ENCODE data around the gene SLC29A2. TPM values are rescaled to one million over a fixed set of nuclear protein-coding genes. Genes with fewer than 3 reads are reported as not detected.
"Not testable (repeated sequence)": the region's sequence is repeated elsewhere in the genome, so short reads cannot be mapped to it uniquely, and the experiment has no call there.

The SLC29A2 gene
- total RNA-seq, 1 donor from 2014 or later: 17.4 TPM

DNA sequence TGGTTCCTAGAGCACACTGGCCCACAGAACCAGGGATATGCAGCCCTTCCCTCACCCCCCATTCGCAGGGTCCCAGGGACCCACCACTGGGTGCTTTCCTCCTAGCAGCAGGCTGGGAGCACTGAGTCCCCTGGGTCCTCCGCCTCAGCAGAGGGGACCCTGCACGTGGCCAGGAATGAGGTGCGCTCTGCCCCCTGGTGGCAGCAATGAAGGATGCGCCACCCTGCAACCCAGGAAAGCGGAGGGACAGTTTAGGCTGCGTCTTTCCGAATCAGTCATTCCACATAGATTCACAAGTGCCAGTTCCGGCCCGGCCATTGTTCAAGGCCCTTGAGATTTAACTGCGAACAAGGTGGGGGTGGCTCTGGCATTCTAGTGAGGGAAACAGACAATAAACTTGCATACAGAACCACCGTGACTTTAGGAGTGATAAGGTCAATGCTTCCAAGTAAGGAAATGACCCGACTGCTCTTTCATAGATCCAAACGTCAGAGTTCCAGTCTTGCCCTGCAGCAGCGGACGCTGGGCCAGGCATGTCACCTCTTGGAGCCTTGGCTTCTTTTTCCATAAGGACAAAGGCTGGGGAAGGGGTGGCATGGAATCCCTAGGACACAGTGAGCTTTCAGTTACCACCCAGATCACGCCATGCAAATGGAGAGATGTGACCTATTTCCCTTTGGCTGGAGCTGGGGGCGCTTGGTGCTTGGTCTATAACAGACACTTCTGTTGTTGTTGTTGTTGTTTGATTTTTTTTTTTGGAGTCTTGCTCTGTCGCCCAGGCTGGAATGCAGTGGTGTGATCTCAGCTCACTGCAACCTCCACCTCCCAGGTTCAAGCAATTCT is 43.0 kb downstream of the SLC29A2 start:
- peak overlapping the region; percentile 34 for H3K4me3 Mint-ChIP-seq
- peak overlapping the region; percentile 72 for H3K27ac Mint-ChIP-seq
- no peaks in the 10 kb centered on the region for H3K36me3 Mint-ChIP-seq (ENCODE audit: low read depth)
- no peaks in the 10 kb centered on the region for H3K27me3 Mint-ChIP-seq
- H3K4me1 Mint-ChIP-seq: peaks cover 37% of the 10 kb centered on the region
- peak; percentile 94 for DNase-seq
- no peaks in the 10 kb centered on the region for H3K9me3 Mint-ChIP-seq
- intact Hi-C loops (cut with micrococcal nuclease): loop anchor here (1.0 kb wide), 3 partner anchors 16 to 106 kb away; partner anchors contain the start of gene YIF1A

DNA sequence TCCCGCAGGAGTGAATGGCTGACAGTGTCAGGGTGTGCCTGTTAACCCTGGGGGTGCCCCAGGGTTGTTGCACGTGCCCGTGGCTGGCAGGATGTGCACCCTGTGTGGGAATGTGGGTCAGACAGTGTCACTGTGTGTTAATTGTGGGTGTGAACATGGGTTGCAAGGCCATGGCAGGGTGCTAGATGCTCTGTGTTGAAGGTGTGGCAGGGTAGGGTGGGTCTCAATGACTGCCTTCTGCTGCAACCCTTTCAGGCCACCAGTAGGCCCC is 43.6 kb downstream of the SLC29A2 start:
- Mint-ChIP-seq H3K27ac (peak overlapping the region; percentile 72), H3K27me3 (no peaks in the 10 kb centered on the region), H3K4me3 (peak overlapping the region; percentile 34), H3K9me3 (no peaks in the 10 kb centered on the region), H3K36me3 (ENCODE audit: low read depth) (no peaks in the 10 kb centered on the region), H3K4me1 (peaks cover 37% of the 10 kb centered on the region)
- intact Hi-C loops (cut with micrococcal nuclease): loop anchor here (1.0 kb wide), 3 partner anchors 16 to 106 kb away; partner anchors contain the start of gene YIF1A
- peak; percentile 73 for DNase-seq

DNA sequence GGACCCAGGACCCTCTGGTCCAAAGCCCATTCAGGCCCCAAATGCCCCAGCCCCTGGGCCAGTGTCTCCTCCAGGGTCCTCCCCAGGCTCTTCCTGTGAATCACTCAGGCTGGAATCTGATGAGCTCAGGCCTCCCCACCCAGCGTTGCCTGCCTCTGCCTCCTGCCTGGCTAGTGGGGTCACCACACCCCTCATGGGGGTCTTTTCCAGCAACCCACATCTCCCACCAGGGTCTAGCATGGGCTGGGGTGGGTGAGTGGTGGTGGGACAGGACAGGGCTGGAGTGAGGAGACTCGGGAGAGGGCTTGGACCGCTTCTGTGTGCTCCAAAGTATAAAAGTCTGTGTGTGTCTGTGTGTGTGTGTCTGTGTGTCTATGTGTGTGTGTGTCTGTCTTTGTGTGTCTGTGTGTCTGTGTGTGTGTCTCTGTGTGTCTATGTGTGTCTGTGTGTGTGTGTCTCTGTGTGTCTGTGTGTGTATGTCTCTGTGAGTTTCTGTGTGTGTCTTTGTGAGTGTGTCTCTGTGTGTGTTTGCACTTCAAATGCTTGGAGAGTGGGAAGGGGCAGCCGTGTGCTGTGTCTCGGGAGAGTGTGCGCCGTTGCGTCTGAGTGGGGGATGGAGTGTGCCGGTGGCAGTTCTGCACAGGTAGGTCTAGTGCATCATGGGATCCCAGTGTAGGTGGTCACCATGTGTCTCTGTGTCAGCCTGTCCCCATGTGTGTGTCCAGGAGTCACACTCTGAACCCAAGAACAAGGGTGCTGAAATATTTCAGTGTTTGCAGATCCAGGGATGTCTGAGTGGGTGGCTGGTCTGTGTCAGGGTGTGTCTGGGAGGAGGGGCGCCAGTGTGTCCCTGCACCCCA is 44.2 kb downstream of the SLC29A2 start:
- H3K27me3 Mint-ChIP-seq: no peaks in the 10 kb centered on the region
- peak overlapping the region; percentile 15 for H3K4me3 Mint-ChIP-seq
- DNase-seq: no peak
- H3K9me3 Mint-ChIP-seq: no peaks in the 10 kb centered on the region
- intact Hi-C loops (cut with micrococcal nuclease): loop anchor here (1.0 kb wide), 3 partner anchors 15 to 105 kb away; partner anchors contain the start of gene YIF1A
- no peaks in the 10 kb centered on the region for H3K36me3 Mint-ChIP-seq (ENCODE audit: low read depth)
- H3K27ac Mint-ChIP-seq: peak overlapping the region; percentile 72
- peaks cover 37% of the 10 kb centered on the region for H3K4me1 Mint-ChIP-seq

- H3K27me3 Mint-ChIP-seq: no peaks in the 10 kb centered on the region
- H3K27ac Mint-ChIP-seq: peak overlapping the region; percentile 83
- H3K36me3 Mint-ChIP-seq (ENCODE audit: low read depth): no peaks in the 10 kb centered on the region
- H3K4me1 Mint-ChIP-seq: peaks cover 37% of the 10 kb centered on the region
- intact Hi-C loops (cut with micrococcal nuclease): no loop called here
- peak; percentile 86 for DNase-seq
- no peaks in the 10 kb centered on the region for H3K9me3 Mint-ChIP-seq
- peak overlapping the region; percentile 48 for H3K4me3 Mint-ChIP-seq
Measured at GRCh38 chr11:66326261-66327111, 45.1 kb downstream of the SLC29A2 start.

DNA sequence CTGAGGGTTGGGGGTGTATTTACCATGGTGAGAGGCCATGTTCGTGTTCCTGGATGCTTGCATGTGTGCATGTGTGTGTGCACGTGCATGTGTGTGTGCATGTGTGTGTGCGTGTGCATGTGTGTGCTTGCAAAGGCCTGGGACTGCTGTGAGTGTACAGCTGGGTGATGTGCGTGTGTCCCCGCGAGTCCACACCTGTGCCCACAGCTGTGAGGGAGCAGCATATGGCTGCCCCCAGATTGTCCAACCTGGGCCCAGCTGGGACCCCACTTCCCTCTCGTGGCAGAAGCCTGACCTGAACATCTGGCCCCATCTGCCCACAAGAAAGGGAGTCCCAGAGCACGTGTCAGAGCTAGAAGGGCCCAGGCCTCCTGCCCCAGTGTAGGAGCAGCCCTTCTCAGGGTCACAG is 46.3 kb downstream of the SLC29A2 start:
- peaks cover 37% of the 10 kb centered on the region for H3K4me1 Mint-ChIP-seq
- H3K27ac Mint-ChIP-seq: no peak overlapping the region
- no peaks in the 10 kb centered on the region for H3K27me3 Mint-ChIP-seq
- DNase-seq: no peak
- H3K4me3 Mint-ChIP-seq: no peak overlapping the region
- intact Hi-C loops (cut with micrococcal nuclease): no loop called here
- H3K9me3 Mint-ChIP-seq: no peaks in the 10 kb centered on the region
- no peaks in the 10 kb centered on the region for H3K36me3 Mint-ChIP-seq (ENCODE audit: low read depth)

- Mint-ChIP-seq H3K4me3 (no peak overlapping the region), H3K9me3 (no peaks in the 10 kb centered on the region), H3K36me3 (ENCODE audit: low read depth) (no peaks in the 10 kb centered on the region), H3K27me3 (no peaks in the 10 kb centered on the region), H3K27ac (no peak overlapping the region), H3K4me1 (peaks cover 39% of the 10 kb centered on the region)
- DNase-seq: no peak
- intact Hi-C loops (cut with micrococcal nuclease): no loop called here
Measured at GRCh38 chr11:66324664-66325063, 46.9 kb downstream of the SLC29A2 start.

DNA sequence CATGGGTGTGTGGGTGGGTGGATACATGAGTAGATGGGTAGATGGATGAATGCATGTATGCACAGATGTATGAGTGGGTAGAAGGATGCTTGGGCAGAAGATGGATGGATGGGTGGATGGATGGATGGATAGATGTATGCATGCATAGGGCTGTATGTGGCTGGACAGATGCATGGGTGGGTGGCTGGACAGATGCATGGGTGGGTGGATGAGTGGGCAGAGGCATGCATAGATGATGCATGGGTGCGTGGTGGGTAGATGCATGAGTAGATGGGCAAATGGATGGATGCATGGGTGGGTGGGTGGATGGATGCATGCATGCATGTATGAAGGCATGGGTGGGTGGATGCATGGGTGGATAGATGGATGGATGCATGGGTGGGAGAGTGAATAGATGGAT is 47.9 kb downstream of the SLC29A2 start:
- Mint-ChIP-seq H3K27me3 (no peaks in the 10 kb centered on the region), H3K4me3 (no peak overlapping the region), H3K27ac (no peak overlapping the region), H3K4me1 (peaks cover 45% of the 10 kb centered on the region), H3K36me3 (ENCODE audit: low read depth) (no peaks in the 10 kb centered on the region), H3K9me3 (no peaks in the 10 kb centered on the region)
- intact Hi-C loops (cut with micrococcal nuclease): no loop called here
- no peak for DNase-seq

DNA sequence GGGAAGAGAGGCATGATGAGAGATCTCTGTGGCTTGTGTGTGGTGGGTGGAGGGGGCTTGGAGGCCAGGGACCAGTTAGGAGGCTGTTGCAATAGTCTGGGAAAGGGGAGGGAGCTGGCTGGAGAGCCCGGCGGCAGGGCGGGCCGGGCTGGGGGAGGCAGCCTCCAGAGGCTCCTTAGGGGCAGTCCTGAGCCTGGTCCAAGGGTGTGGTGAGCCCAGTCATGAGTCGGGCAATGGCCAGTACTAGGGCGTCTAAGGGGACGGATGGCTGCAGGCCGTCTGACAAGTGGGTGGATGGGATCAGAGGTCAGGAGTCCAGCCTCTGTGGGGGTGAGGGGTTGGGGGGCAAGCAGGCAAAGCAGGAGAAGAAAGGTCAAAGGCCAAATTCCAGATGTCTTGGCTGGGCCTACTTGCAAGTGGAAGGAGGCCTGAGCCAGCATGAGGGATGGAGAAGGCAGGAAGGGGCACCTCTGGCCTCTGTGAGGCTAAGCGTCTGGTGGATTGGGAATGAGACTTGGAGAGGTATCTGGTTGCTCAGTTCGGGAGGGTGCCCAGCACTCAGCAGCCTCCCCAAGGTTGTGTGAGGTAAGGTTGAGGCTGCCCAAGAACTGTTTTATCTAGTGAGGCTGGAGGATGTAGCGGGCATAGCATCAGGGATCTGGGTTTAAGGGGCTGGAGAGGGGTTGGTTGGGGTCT is 48.7 kb downstream of the SLC29A2 start:
- Mint-ChIP-seq H3K4me3 (no peak overlapping the region), H3K36me3 (ENCODE audit: low read depth) (no peaks in the 10 kb centered on the region), H3K27ac (no peak overlapping the region), H3K4me1 (peaks cover 45% of the 10 kb centered on the region), H3K27me3 (no peaks in the 10 kb centered on the region), H3K9me3 (no peaks in the 10 kb centered on the region)
- intact Hi-C loops (cut with micrococcal nuclease): no loop called here
- no peak for DNase-seq

- no peak for DNase-seq
- intact Hi-C loops (cut with micrococcal nuclease): no loop called here
- Mint-ChIP-seq H3K27ac (no peak overlapping the region), H3K36me3 (ENCODE audit: low read depth) (no peaks in the 10 kb centered on the region), H3K4me1 (peaks cover 41% of the 10 kb centered on the region), H3K9me3 (no peaks in the 10 kb centered on the region), H3K4me3 (no peak overlapping the region), H3K27me3 (no peaks in the 10 kb centered on the region)
Measured at GRCh38 chr11:66321606-66322005, 50.0 kb downstream of the SLC29A2 start.

DNA sequence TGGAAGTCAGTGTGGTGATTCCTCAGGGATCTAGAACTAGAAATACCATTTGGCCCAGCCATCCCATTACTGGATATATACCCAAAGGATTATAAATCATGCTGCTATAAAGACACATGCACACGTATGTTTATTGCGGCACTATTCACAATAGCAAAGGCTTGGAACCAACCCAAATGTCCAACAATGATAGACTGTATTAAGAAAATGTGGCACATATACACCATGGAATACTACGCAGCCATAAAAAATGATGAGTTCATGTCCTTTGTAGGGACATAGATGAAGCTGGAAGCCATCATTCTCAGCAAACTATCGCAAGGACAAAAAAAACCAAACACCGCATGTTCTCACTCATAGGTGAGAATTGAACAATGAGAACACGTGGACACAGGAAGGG is 50.8 kb downstream of the SLC29A2 start:
- intact Hi-C loops (cut with micrococcal nuclease); H3K9me3 Mint-ChIP-seq; H3K27me3 Mint-ChIP-seq; H3K27ac Mint-ChIP-seq; DNase-seq; H3K36me3 Mint-ChIP-seq (ENCODE audit: low read depth); H3K4me3 Mint-ChIP-seq: not testable (repeated sequence)
- peaks cover 34% of the 10 kb centered on the region for H3K4me1 Mint-ChIP-seq

- peaks cover 34% of the 10 kb centered on the region for H3K4me1 Mint-ChIP-seq
- H3K36me3 Mint-ChIP-seq (ENCODE audit: low read depth); H3K9me3 Mint-ChIP-seq; intact Hi-C loops (cut with micrococcal nuclease); DNase-seq; H3K27me3 Mint-ChIP-seq; H3K27ac Mint-ChIP-seq; H3K4me3 Mint-ChIP-seq: not testable (repeated sequence)
Measured at GRCh38 chr11:66320289-66320688, 51.3 kb downstream of the SLC29A2 start.

- intact Hi-C loops (cut with micrococcal nuclease): no loop called here
- peaks cover 35% of the 10 kb centered on the region for H3K4me1 Mint-ChIP-seq
Measured at GRCh38 chr11:66318600-66318970, 53.0 kb downstream of the SLC29A2 start.

More at GRCh38 chr11:66318600-66318970, 53.0 kb downstream of the SLC29A2 start:
- no peaks in the 10 kb centered on the region for H3K9me3 Mint-ChIP-seq
- peaks cover 3% of the 10 kb centered on the region for H3K27me3 Mint-ChIP-seq
- H3K27ac Mint-ChIP-seq: peak overlapping the region; percentile 34
- no peak for DNase-seq
- peak overlapping the region; percentile 41 for H3K4me3 Mint-ChIP-seq
- no peaks in the 10 kb centered on the region for H3K36me3 Mint-ChIP-seq (ENCODE audit: low read depth)

All from activated CD4-positive, alpha-beta T cell treated with anti-CD3 and anti-CD28 coated beads, Interleukin-2, amount 10 ng/mL, durations not matched to agents 24 days and 14 days (primary cell).